Endothelial cell of umbilical vein (primary cell): ENCODE data around the gene DOCK4.

Source experiments
- CTCF ChIP-seq, 2 donors: IDR thresholded peaks; 1 replicate in 1 of 2; 2 replicates in 1 of 2; pipeline ENCODE4 v1.5.1; 2011; ENCODE audit warnings: low read length in 2 of 2, mild to moderate bottlenecking in 2 of 2, moderate library complexity in 2 of 2, control low read depth in 1 of 2, inconsistent platforms in 1 of 2, low read depth in 1 of 2; ENCODE audit not compliant: insufficient read depth in 1 of 2; ENCODE audit errors: extremely low read depth in 1 of 2
- EZH2 ChIP-seq: IDR thresholded peaks from 2 replicates; pipeline ENCODE4 v1.6.1; 2012; ENCODE audit warnings: borderline replicate concordance, low read depth, mild to moderate bottlenecking, moderate library complexity, low read length, inconsistent platforms; ENCODE audit not compliant: severe bottlenecking
- FOS ChIP-seq: IDR thresholded peaks from 2 replicates; pipeline ENCODE4 v1.6.1; 2011; ENCODE audit warnings: mild to moderate bottlenecking, low read length, moderate library complexity, borderline replicate concordance; ENCODE audit not compliant: insufficient read depth
- GATA2 ChIP-seq: IDR thresholded peaks from 2 replicates; pipeline ENCODE4 v1.7.0; 2011; ENCODE audit warnings: low read depth, mild to moderate bottlenecking, moderate library complexity, mixed read lengths, low read length; ENCODE audit not compliant: insufficient read length, insufficient read depth
- JUN ChIP-seq: IDR thresholded peaks from 2 replicates; pipeline ENCODE4 v1.6.1; 2011; ENCODE audit warnings: borderline replicate concordance, low read depth; ENCODE audit not compliant: insufficient read length, insufficient read depth
- MAX ChIP-seq: IDR thresholded peaks from 2 replicates; pipeline ENCODE4 v1.6.1; 2011; ENCODE audit not compliant: insufficient read depth, insufficient read length
- MYC ChIP-seq: IDR thresholded peaks from one replicate; pipeline ENCODE4 v1.6.1; 2011; ENCODE audit warnings: mild to moderate bottlenecking, low read depth, low read length
- POLR2A ChIP-seq: IDR thresholded peaks from 2 replicates; pipeline ENCODE4 v1.6.1; 2012; ENCODE audit warnings: low read depth, mild to moderate bottlenecking, control low read depth, low read length
- POLR2AphosphoS5 ChIP-seq: IDR thresholded peaks from 2 replicates; pipeline ENCODE4 v1.6.1; 2012; ENCODE audit warnings: low read depth, mild to moderate bottlenecking, control low read depth, low read length, moderate library complexity; ENCODE audit not compliant: insufficient read depth

- TF ChIP-seq CTCF (IDR thresholded peaks at IDR 0.05; ENCODE audit: extremely low read depth in 1 of 2, insufficient read depth in 1 of 2, low read depth in 1 of 2, low read length in 2 of 2) (no peak), GATA2 (no peak), POLR2A (no peak), POLR2AphosphoS5 (no peak), EZH2 (no peak), MYC (no peak), JUN (no peak), MAX (no peak), FOS (no peak)
These were observed 354.1 kb downstream of the DOCK4 start for GRCh38 chr7:111852081-111852480.
